IMR-90 (cell line): ENCODE measurements around the gene RAB39A. TPM values are rescaled to one million over a fixed set of nuclear protein-coding genes. Genes with fewer than 3 reads are reported as not detected.

Source experiments
- ATAC-seq: fragments of 200-7000 bp; cut with Tn5 transposase; 2 replicates; pipeline ENCODE4 v1.9.1; 2020; ENCODE audit warnings: low read depth, mild to moderate bottlenecking, moderate library complexity
- BruUV-seq: library from RNA; stranded (reverse); fragments of 400-500 nt; replicated peaks from 2 replicates; lab custom pipeline; 2021; lab: Mats Ljungman, UMichigan
- CTCF ChIA-PET: fragments of 300-600 bp; formaldehyde crosslinking; extraction: SDS; loops from one replicate; lab custom pipeline; 2021; ENCODE audit warnings: antibody characterized with exemption; lab: Yijun Ruan, JAX
- POLR2A ChIA-PET: fragments of 300-600 bp; sonication (Branson Sonifier 250); formaldehyde crosslinking; loops from one replicate; lab custom pipeline; 2022; ENCODE audit warnings: antibody characterized with exemption; ENCODE audit not compliant: unreplicated experiment; lab: Charles Lee
- DNase-seq: peaks from one replicate; pipeline ENCODE4 v3.0.0; 2013
- H2AFZ ChIP-seq: replicated peaks from 2 replicates; pipeline ENCODE3; 2013; ENCODE audit warnings: low read length, mild to moderate bottlenecking; ENCODE audit not compliant: poor library complexity
- H2AK5ac ChIP-seq: 2 replicates; pipeline ENCODE4 v1.6.1; 2013; ENCODE audit warnings: low read depth, low read length, inconsistent platforms
- H2AK9ac ChIP-seq: replicated peaks from 2 replicates; pipeline ENCODE3; 2013; ENCODE audit warnings: mild to moderate bottlenecking, low read depth, low read length, moderate library complexity; ENCODE audit not compliant: poor library complexity
- H2BK120ac ChIP-seq: 2 replicates; pipeline ENCODE4 v1.6.1; 2013; ENCODE audit warnings: low read depth, low read length, inconsistent platforms
- H2BK15ac ChIP-seq: 3 replicates; pipeline ENCODE4 v1.6.1; 2013; ENCODE audit warnings: low read depth, low read length, inconsistent platforms
- H2BK20ac ChIP-seq: 2 replicates; pipeline ENCODE4 v1.6.1; 2013; ENCODE audit warnings: low read depth, mild to moderate bottlenecking, inconsistent platforms, low read length, moderate library complexity
- H2BK5ac ChIP-seq: 2 replicates; pipeline ENCODE4 v1.6.1; 2013; ENCODE audit warnings: mild to moderate bottlenecking, low read depth, low read length, inconsistent platforms; ENCODE audit not compliant: poor library complexity, severe bottlenecking
- H3K14ac ChIP-seq: replicated peaks from 2 replicates; pipeline ENCODE4 v1.6.1; 2013; ENCODE audit warnings: low read depth, low read length, inconsistent platforms
- H3K18ac ChIP-seq: 2 replicates; pipeline ENCODE4 v1.6.1; 2013; ENCODE audit warnings: low read depth, low read length, control low read depth
- H3K23ac ChIP-seq: 2 replicates; pipeline ENCODE4 v1.6.1; 2013; ENCODE audit warnings: low read depth, low read length, inconsistent platforms
- H3K27ac ChIP-seq: 2 replicates; pipeline ENCODE4 v1.5.1; 2013; ENCODE audit warnings: mild to moderate bottlenecking, control low read depth, low read length; ENCODE audit not compliant: insufficient read depth
- H3K27me3 ChIP-seq: 2 replicates; pipeline ENCODE4 v1.6.1; 2013; ENCODE audit warnings: low read length; ENCODE audit not compliant: control insufficient read depth, insufficient read depth
- H3K36me3 ChIP-seq: 2 replicates; pipeline ENCODE4 v1.6.1; 2013; ENCODE audit warnings: low read length, mixed read lengths; ENCODE audit not compliant: control insufficient read depth, insufficient read depth
- H3K4ac ChIP-seq: 2 replicates; pipeline ENCODE4 v1.6.1; 2013; ENCODE audit warnings: low read depth, low read length, inconsistent platforms
- H3K4me1 ChIP-seq: 2 replicates; pipeline ENCODE4 v1.6.1; 2013; ENCODE audit warnings: low read length, mixed read lengths; ENCODE audit not compliant: control insufficient read depth, insufficient read depth
- H3K4me2 ChIP-seq: 2 replicates; pipeline ENCODE4 v1.6.1; 2013; ENCODE audit warnings: low read depth, mild to moderate bottlenecking, control low read depth, low read length, moderate library complexity
- H3K4me3 ChIP-seq: 2 replicates; pipeline ENCODE4 v1.5.1; 2013; ENCODE audit warnings: low read depth, mild to moderate bottlenecking, control low read depth, low read length, moderate library complexity; ENCODE audit not compliant: insufficient read depth
- H3K56ac ChIP-seq: 2 replicates; pipeline ENCODE4 v1.6.1; 2013; ENCODE audit warnings: low read length, inconsistent platforms; ENCODE audit not compliant: insufficient read depth; ENCODE audit errors: extremely low read depth
- H3K79me1 ChIP-seq, 2 experiments: 2 replicates each; pipeline ENCODE4 v1.6.1; 2013; ENCODE audit warnings: low read length in 2 of 2, inconsistent platforms in 1 of 2, low read depth in 1 of 2
- H3K9ac ChIP-seq: 2 replicates; pipeline ENCODE4 v1.6.1; 2013; ENCODE audit warnings: low read depth, low read length, control low read depth
- H3K9me1 ChIP-seq: 2 replicates; pipeline ENCODE4 v1.6.1; 2013; ENCODE audit warnings: low read length, inconsistent platforms; ENCODE audit not compliant: insufficient read depth
- H3K9me3 ChIP-seq: 2 replicates; pipeline ENCODE4 v1.6.1; 2013; ENCODE audit warnings: low read length; ENCODE audit not compliant: control insufficient read depth, insufficient read depth
- H4K20me1 ChIP-seq: 2 replicates; pipeline ENCODE4 v1.6.1; 2013; ENCODE audit warnings: low read length, inconsistent platforms; ENCODE audit not compliant: insufficient read depth
- H4K5ac ChIP-seq: 2 replicates; pipeline ENCODE4 v1.6.1; 2013; ENCODE audit warnings: mild to moderate bottlenecking, low read depth, low read length, control low read depth
- H4K8ac ChIP-seq, 2 experiments: 2 replicates each; pipeline ENCODE4 v1.6.1; 2013; ENCODE audit warnings: low read depth in 2 of 2, low read length in 2 of 2, control low read depth in 1 of 2, inconsistent platforms in 1 of 2
- H4K91ac ChIP-seq: 2 replicates; pipeline ENCODE4 v1.6.1; 2013; ENCODE audit warnings: low read depth, low read length, inconsistent platforms; ENCODE audit not compliant: insufficient read depth
- BHLHE40 ChIP-seq: fragments of 150-350 bp; IDR thresholded peaks from 2 replicates; pipeline ENCODE4 v1.6.1; 2016; ENCODE audit warnings: mild to moderate bottlenecking, low read depth, low read length
- CEBPB ChIP-seq: IDR thresholded peaks from 2 replicates; pipeline ENCODE4 v1.6.1; 2012; ENCODE audit warnings: low read depth, low read length, improper control_type of control experiment
- CHD1 ChIP-seq: IDR thresholded peaks from 2 replicates; pipeline ENCODE4 v1.6.1; 2012; ENCODE audit warnings: low read depth, low read length, improper control_type of control experiment
- FOS ChIP-seq: fragments of 150-350 bp; IDR thresholded peaks from 2 replicates; pipeline ENCODE4 v1.6.1; 2016; ENCODE audit warnings: low read depth, low read length
- MAFK ChIP-seq: IDR thresholded peaks from 2 replicates; pipeline ENCODE4 v1.6.1; 2012; ENCODE audit warnings: low read depth, low read length, improper control_type of control experiment
- MAZ ChIP-seq: IDR thresholded peaks from 2 replicates; pipeline ENCODE4 v1.6.1; 2012; ENCODE audit warnings: low read depth, mild to moderate bottlenecking, low read length, improper control_type of control experiment, moderate library complexity, borderline replicate concordance
- MXI1 ChIP-seq: IDR thresholded peaks from 2 replicates; pipeline ENCODE4 v1.6.1; 2012; ENCODE audit warnings: low read depth, mild to moderate bottlenecking, low read length, moderate library complexity, borderline replicate concordance
- NFE2L2 ChIP-seq: fragments of 150-350 bp; IDR thresholded peaks from 2 replicates; pipeline ENCODE4 v1.6.1; 2016; ENCODE audit warnings: low read depth, mild to moderate bottlenecking, low read length
- POLR2A ChIP-seq: IDR thresholded peaks from 2 replicates; pipeline ENCODE4 v1.6.1; 2012; ENCODE audit warnings: mild to moderate bottlenecking, low read depth, low read length
- RAD21 ChIP-seq: IDR thresholded peaks from 2 replicates; pipeline ENCODE4 v1.6.1; 2012; ENCODE audit warnings: low read length, improper control_type of control experiment
- RCOR1 ChIP-seq: IDR thresholded peaks from 2 replicates; pipeline ENCODE4 v1.6.1; 2012; ENCODE audit warnings: mild to moderate bottlenecking, low read length, improper control_type of control experiment; ENCODE audit not compliant: insufficient replicate concordance
- RFX5 ChIP-seq: IDR thresholded peaks from 2 replicates; pipeline ENCODE4 v1.8.0; 2012; ENCODE audit warnings: low read depth, mild to moderate bottlenecking, low read length, moderate library complexity
- SMC3 ChIP-seq: fragments of 150-350 bp; IDR thresholded peaks from 2 replicates; pipeline ENCODE4 v1.6.1; 2016; ENCODE audit warnings: low read depth, mild to moderate bottlenecking, antibody characterized with exemption, low read length, moderate library complexity
- WGBS, 2 experiments: methylation state at CpG; one replicate each; pipeline versions ENCODE4 v1.1.5 to v1.1.7; 2013; ENCODE audit warnings: missing lambda C conversion rate in 2 of 2; ENCODE audit not compliant: insufficient read length in 1 of 2; ENCODE audit errors: extremely low coverage in 2 of 2; 5-methylcytosine and 5-hydroxymethylcytosine counted together
- dilution Hi-C: fragments of 300-500 bp; cut with HindIII; formaldehyde crosslinking; loops from one replicate; pipeline ENCODE4 v1.14.3; 2018; ENCODE audit warnings: low sequenced_read_pairs; ENCODE audit not compliant: unreplicated experiment
- in situ Hi-C: fragments of 300-500 bp; cut with MboI; formaldehyde crosslinking; loops from 3 replicates; pipeline ENCODE4 v1.14.3; 2019; ENCODE audit warnings: low sequenced_read_pairs, inconsistent platforms, mixed read lengths
- intact Hi-C: fragments of 100-400 bp; cut with micrococcal nuclease; formaldehyde crosslinking; loops from 2 replicates; pipeline ENCODE4 v1.10.0; 2022
- polyA plus RNA-seq, 3 experiments: library from polyadenylated mRNA; depleted of rRNA; stranded (reverse); fragments of >200 nt; gene quantifications; 2 replicates each; pipeline ENCODE4 v1.2.3, GENCODE V29; 2012; ENCODE audit warnings: low replicate concordance in 1 of 3
- total RNA-seq: library from RNA; depleted of rRNA; stranded (reverse); fragments of >200 nt; gene quantifications from 2 replicates; pipeline ENCODE4 v1.2.3, GENCODE V29; 2012
- TF ChIP-seq, protein P1 (sequence below): fragments of 150-350 bp; IDR thresholded peaks from 2 replicates; pipeline ENCODE4 v1.6.1; 2017; ENCODE audit warnings: mild to moderate bottlenecking, antibody characterized with exemption, low read length, low read depth
- TF ChIP-seq, protein P2 (sequence below): fragments of 150-350 bp; IDR thresholded peaks from 2 replicates; pipeline ENCODE4 v1.6.1; 2016; ENCODE audit warnings: low read depth, mild to moderate bottlenecking, low read length, moderate library complexity, borderline replicate concordance
- TF ChIP-seq, protein P3 (sequence below): conservative IDR thresholded peaks from 2 replicates; pipeline ENCODE4 v1.5.1; 2012; ENCODE audit warnings: mild to moderate bottlenecking, low read depth, low read length, improper control_type of control experiment

The RAB39A gene
- total and polyA plus RNA-seq, 2 of the 4 experiments (the other 2 are of a cell fraction): not detected

DNA sequence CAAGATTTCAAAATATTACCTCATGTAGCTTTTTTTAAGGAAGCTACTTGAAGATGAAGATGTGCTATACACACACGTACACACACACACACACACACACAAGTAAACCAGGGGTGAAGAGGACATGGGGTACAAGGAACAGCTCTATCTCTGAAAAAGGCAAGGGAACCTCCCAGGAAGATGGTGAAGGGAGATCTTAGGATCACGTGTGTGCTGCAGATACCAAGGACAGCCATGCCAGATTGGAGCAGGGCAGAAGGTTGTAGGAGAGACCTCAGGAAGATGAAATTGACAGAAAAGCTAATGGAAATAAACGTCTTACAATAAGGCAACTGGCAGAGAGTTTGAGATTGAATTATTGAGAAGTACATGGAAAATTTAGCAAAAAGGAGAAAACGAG, 19.7 kb downstream of the RAB39A start:
- Histone ChIP-seq H3K36me3 (no peaks in the 10 kb centered on the region), H3K27me3 (no peaks in the 10 kb centered on the region), H3K9ac (no peak overlapping the region), H3K27ac (no peak overlapping the region), H4K20me1 (no peaks in the 10 kb centered on the region), H3K4ac (no peak overlapping the region), H2AK9ac (no peak overlapping the region), H4K91ac (no peak overlapping the region), H2BK15ac (no peak overlapping the region), H3K9me3 (no peaks in the 10 kb centered on the region), H3K23ac (no peak overlapping the region), H2AK5ac (no peak overlapping the region), H3K9me1 (no peaks in the 10 kb centered on the region), H3K79me1 (no peaks in the 10 kb centered on the region), H3K4me3 (no peak overlapping the region), H3K56ac (no peak overlapping the region), H3K18ac (no peak overlapping the region), H2AFZ (no peak overlapping the region), H4K8ac (no peak overlapping the region), H2BK120ac (no peak overlapping the region), H3K4me2 (no peak overlapping the region), H2BK20ac (no peak overlapping the region), H2BK5ac (no peak overlapping the region), H4K5ac (no peak overlapping the region), H3K4me1 (no peaks in the 10 kb centered on the region), H3K14ac (no peak overlapping the region)
- no peak for DNase-seq
- ATAC-seq: no peak
- TF ChIP-seq NFE2L2 (no peak), SMC3 (no peak), POLR2A (no peak), RAD21 (no peak), MAZ (no peak), CHD1 (no peak), RCOR1 (no peak), BHLHE40 (no peak), RFX5 (no peak), CEBPB (no peak), MAFK (no peak), MXI1 (no peak), FOS (no peak)
- TF ChIP-seq, protein P1, sequence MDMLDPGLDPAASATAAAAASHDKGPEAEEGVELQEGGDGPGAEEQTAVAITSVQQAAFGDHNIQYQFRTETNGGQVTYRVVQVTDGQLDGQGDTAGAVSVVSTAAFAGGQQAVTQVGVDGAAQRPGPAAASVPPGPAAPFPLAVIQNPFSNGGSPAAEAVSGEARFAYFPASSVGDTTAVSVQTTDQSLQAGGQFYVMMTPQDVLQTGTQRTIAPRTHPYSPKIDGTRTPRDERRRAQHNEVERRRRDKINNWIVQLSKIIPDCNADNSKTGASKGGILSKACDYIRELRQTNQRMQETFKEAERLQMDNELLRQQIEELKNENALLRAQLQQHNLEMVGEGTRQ: no peak
- TF ChIP-seq, protein P2, sequence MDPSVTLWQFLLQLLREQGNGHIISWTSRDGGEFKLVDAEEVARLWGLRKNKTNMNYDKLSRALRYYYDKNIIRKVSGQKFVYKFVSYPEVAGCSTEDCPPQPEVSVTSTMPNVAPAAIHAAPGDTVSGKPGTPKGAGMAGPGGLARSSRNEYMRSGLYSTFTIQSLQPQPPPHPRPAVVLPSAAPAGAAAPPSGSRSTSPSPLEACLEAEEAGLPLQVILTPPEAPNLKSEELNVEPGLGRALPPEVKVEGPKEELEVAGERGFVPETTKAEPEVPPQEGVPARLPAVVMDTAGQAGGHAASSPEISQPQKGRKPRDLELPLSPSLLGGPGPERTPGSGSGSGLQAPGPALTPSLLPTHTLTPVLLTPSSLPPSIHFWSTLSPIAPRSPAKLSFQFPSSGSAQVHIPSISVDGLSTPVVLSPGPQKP: no peak
- TF ChIP-seq, protein P3, sequence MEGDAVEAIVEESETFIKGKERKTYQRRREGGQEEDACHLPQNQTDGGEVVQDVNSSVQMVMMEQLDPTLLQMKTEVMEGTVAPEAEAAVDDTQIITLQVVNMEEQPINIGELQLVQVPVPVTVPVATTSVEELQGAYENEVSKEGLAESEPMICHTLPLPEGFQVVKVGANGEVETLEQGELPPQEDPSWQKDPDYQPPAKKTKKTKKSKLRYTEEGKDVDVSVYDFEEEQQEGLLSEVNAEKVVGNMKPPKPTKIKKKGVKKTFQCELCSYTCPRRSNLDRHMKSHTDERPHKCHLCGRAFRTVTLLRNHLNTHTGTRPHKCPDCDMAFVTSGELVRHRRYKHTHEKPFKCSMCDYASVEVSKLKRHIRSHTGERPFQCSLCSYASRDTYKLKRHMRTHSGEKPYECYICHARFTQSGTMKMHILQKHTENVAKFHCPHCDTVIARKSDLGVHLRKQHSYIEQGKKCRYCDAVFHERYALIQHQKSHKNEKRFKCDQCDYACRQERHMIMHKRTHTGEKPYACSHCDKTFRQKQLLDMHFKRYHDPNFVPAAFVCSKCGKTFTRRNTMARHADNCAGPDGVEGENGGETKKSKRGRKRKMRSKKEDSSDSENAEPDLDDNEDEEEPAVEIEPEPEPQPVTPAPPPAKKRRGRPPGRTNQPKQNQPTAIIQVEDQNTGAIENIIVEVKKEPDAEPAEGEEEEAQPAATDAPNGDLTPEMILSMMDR: no peak
- WGBS, 2 experiments: no CpG with 5 or more reads among the region's 4 CpGs
- intact Hi-C loops: no loop called here
- POLR2A ChIA-PET: no interaction called here
- BruUV-seq: no TSS peak
- CTCF ChIA-PET: no interaction called here
- dilution Hi-C loops: no loop called here
- in situ Hi-C loops: no loop called here
